ENCODE data around the gene AGO1. TPM values are rescaled to one million over a fixed set of nuclear protein-coding genes. Genes with fewer than 3 reads are reported as not detected.

AGO1 gene
- total RNA-seq, 2 donors from 2014 or later = 23.6 to 25.3 TPM

GRCh38 chr1:35894183-35894582, 11.2 kb downstream of the AGO1 start:
- Histone ChIP-seq H3K36me3 (peaks cover 37% of the 10 kb centered on the region), H3K9me3 (no peaks in the 10 kb centered on the region), H3K4me1 (ENCODE audit: control insufficient read depth in 1 of 2, low read depth in 2 of 2) (no peaks in the 10 kb centered on the region), H3K27ac (no peak overlapping the region), H3K27me3 (replicated peaks; ENCODE audit: insufficient read depth) (no peaks in the 10 kb centered on the region), H3K4me3 (no peak overlapping the region)
- DNase-seq (ENCODE audit: low spot score) = no peak
- no peak for ATAC-seq (ENCODE audit: insufficient number of reproducible peaks, low FRiP score, low read depth)
- TF ChIP-seq CTCF (IDR thresholded peaks at IDR 0.05) = no peak

- H3K9me3 ChIP-seq = no peaks in the 10 kb centered on the region
- TF ChIP-seq CTCF (IDR thresholded peaks at IDR 0.05) = no peak
- H3K27ac ChIP-seq = no peak overlapping the region
- no peak for DNase-seq (ENCODE audit: low spot score)
- ATAC-seq (ENCODE audit: insufficient number of reproducible peaks, low FRiP score, low read depth) = no peak
- no peaks in the 10 kb centered on the region for H3K27me3 ChIP-seq (replicated peaks; ENCODE audit: insufficient read depth)
- H3K4me1 ChIP-seq (ENCODE audit: control insufficient read depth in 1 of 2, low read depth in 2 of 2) = no peaks in the 10 kb centered on the region
- H3K36me3 ChIP-seq = peaks cover 37% of the 10 kb centered on the region
- H3K4me3 ChIP-seq = no peak overlapping the region
Observed at GRCh38 chr1:35894656-35895055, 11.6 kb downstream of the AGO1 start.

GRCh38 chr1:35899941-35900340, 16.9 kb downstream of the AGO1 start:
- H3K36me3 ChIP-seq = peaks cover 45% of the 10 kb centered on the region
- TF ChIP-seq CTCF (IDR thresholded peaks at IDR 0.05) = no peak

GRCh38 chr1:35901235-35901634, 18.2 kb downstream of the AGO1 start:
- DNase-seq (ENCODE audit: low spot score) = no peak
- no peak overlapping the region for H3K4me3 ChIP-seq
- TF ChIP-seq CTCF (IDR thresholded peaks at IDR 0.05) = no peak
- no peak for ATAC-seq (ENCODE audit: insufficient number of reproducible peaks, low FRiP score, low read depth)
- peaks cover 45% of the 10 kb centered on the region for H3K36me3 ChIP-seq
- no peaks in the 10 kb centered on the region for H3K27me3 ChIP-seq (replicated peaks; ENCODE audit: insufficient read depth)
- no peak overlapping the region for H3K27ac ChIP-seq
- no peaks in the 10 kb centered on the region for H3K4me1 ChIP-seq (ENCODE audit: control insufficient read depth in 1 of 2, low read depth in 2 of 2)
- H3K9me3 ChIP-seq = no peaks in the 10 kb centered on the region

More at GRCh38 chr1:35899941-35900340, 16.9 kb downstream of the AGO1 start:
- Histone ChIP-seq H3K9me3 (no peaks in the 10 kb centered on the region), H3K4me3 (no peak overlapping the region), H3K27me3 (replicated peaks; ENCODE audit: insufficient read depth) (no peaks in the 10 kb centered on the region), H3K27ac (no peak overlapping the region), H3K4me1 (ENCODE audit: control insufficient read depth in 1 of 2, low read depth in 2 of 2) (no peaks in the 10 kb centered on the region)
- ATAC-seq (ENCODE audit: insufficient number of reproducible peaks, low FRiP score, low read depth) (no peak), DNase-seq (ENCODE audit: low spot score) (no peak)

- no peaks in the 10 kb centered on the region for H3K4me1 ChIP-seq (ENCODE audit: control insufficient read depth in 1 of 2, low read depth in 2 of 2)
- H3K36me3 ChIP-seq = peaks cover 33% of the 10 kb centered on the region
- TF ChIP-seq CTCF (IDR thresholded peaks at IDR 0.05) = no peak
- H3K27me3 ChIP-seq (replicated peaks; ENCODE audit: insufficient read depth) = no peaks in the 10 kb centered on the region
- DNase-seq (ENCODE audit: low spot score) (no peak), ATAC-seq (ENCODE audit: insufficient number of reproducible peaks, low FRiP score, low read depth) (no peak)
- H3K4me3 ChIP-seq = no peak overlapping the region
- no peaks in the 10 kb centered on the region for H3K9me3 ChIP-seq
- H3K27ac ChIP-seq = no peak overlapping the region
Observed at GRCh38 chr1:35902671-35903070, 19.7 kb downstream of the AGO1 start.
